ENCODE results near the gene YARS1. TPM values are rescaled to one million over a fixed set of nuclear protein-coding genes. Genes with fewer than 3 reads are reported as not detected.

Gene YARS1
- total RNA-seq, 1 experiment from 2014 or later, result 180 TPM

DNA sequence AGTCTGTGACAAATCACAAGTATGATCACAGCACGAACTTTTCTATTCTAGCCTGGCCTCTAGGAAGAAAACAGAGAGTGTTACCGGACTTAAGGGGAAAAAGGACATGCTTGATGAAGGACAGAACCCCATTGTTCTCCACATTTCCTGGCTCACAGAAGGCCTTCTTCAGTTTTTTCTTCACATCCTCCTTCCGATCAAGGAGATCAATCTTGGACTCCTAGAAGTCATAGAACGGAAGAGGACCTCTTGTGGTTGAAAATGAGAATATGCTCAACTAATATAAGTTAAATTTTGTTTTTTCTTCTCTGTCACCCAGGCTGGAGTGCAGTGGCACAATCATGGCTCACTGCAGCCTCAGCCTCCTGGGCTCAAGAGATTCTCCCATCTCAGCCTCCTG, 30.3 kb downstream of the YARS1 start:
- no peak overlapping the region for H3K4me2 ChIP-seq
- intact Hi-C loops (cut with micrococcal nuclease; ENCODE audit: unreplicated experiment), result no loop called here
- no peaks in the 10 kb centered on the region for H3K9me2 ChIP-seq (ENCODE audit: insufficient read depth)
- peaks cover 84% of the 10 kb centered on the region for H3F3A ChIP-seq (ENCODE audit: insufficient read depth, low read depth)
- peaks cover 60% of the 10 kb centered on the region for H3K79me2 ChIP-seq (ENCODE audit: low read depth)
- H2AFZ ChIP-seq, result no peak overlapping the region
- peaks cover 77% of the 10 kb centered on the region for H3K36me3 ChIP-seq (ENCODE audit: low read depth)
- H3K4me1 ChIP-seq (replicated peaks; ENCODE audit: insufficient read depth), result peaks cover 54% of the 10 kb centered on the region
- CTCF ChIA-PET, result no interaction called here
- TF ChIP-seq, protein P1, sequence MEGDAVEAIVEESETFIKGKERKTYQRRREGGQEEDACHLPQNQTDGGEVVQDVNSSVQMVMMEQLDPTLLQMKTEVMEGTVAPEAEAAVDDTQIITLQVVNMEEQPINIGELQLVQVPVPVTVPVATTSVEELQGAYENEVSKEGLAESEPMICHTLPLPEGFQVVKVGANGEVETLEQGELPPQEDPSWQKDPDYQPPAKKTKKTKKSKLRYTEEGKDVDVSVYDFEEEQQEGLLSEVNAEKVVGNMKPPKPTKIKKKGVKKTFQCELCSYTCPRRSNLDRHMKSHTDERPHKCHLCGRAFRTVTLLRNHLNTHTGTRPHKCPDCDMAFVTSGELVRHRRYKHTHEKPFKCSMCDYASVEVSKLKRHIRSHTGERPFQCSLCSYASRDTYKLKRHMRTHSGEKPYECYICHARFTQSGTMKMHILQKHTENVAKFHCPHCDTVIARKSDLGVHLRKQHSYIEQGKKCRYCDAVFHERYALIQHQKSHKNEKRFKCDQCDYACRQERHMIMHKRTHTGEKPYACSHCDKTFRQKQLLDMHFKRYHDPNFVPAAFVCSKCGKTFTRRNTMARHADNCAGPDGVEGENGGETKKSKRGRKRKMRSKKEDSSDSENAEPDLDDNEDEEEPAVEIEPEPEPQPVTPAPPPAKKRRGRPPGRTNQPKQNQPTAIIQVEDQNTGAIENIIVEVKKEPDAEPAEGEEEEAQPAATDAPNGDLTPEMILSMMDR (conservative IDR thresholded peaks at IDR 0.05), result peak; percentile 46
- TF ChIP-seq EZH2 (IDR thresholded peaks at IDR 0.05; ENCODE audit: low read depth), result no peak
- no peak overlapping the region for H3K4me3 ChIP-seq
- BruUV-seq (replicated peaks), result no TSS peak
- no peak overlapping the region for H3K27ac ChIP-seq
- no peaks in the 10 kb centered on the region for H3K9me3 ChIP-seq (ENCODE audit: insufficient read depth, low read depth)
- POLR2A ChIA-PET (ENCODE audit: unreplicated experiment), result no interaction called here
- 0 out of 2 replicates have a peak, but pooled peaks cover 4% of the 10 kb centered on the region for H4K20me1 ChIP-seq (ENCODE audit: insufficient read depth)
- DNase-seq, result no peak
- H3K27me3 ChIP-seq (ENCODE audit: insufficient read depth, low read depth), result no peaks in the 10 kb centered on the region

DNA sequence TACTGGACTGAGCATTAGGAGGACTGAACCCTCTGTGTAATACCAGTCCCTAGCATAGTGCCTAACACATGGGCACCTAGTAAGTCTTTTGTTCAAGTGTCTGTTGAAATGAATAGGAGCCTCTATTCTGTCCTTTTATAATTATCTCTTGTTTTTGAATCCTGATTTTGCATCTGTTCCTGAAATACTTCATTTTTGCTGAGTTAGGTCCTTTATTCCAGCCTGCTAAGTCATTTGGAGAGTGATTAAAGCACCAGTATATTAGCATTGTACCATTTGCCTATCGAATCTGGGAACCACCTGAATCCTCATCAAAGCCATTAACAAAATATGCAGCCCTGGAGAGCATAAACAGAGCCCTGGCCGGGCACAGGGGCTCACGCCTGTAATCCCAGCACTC, 32.3 kb downstream of the YARS1 start:
- Histone ChIP-seq H3F3A (ENCODE audit: insufficient read depth, low read depth) (peaks cover 86% of the 10 kb centered on the region), H3K4me3 (no peak overlapping the region), H3K9me2 (ENCODE audit: insufficient read depth) (no peaks in the 10 kb centered on the region), H3K79me2 (ENCODE audit: low read depth) (peaks cover 45% of the 10 kb centered on the region), H3K36me3 (ENCODE audit: low read depth) (peaks cover 81% of the 10 kb centered on the region), H2AFZ (no peak overlapping the region), H3K27ac (no peak overlapping the region), H3K27me3 (ENCODE audit: insufficient read depth, low read depth) (no peaks in the 10 kb centered on the region), H3K4me1 (replicated peaks; ENCODE audit: insufficient read depth) (peaks cover 60% of the 10 kb centered on the region), H4K20me1 (ENCODE audit: insufficient read depth) (0 out of 2 replicates have a peak, but pooled peaks cover 4% of the 10 kb centered on the region), H3K9me3 (ENCODE audit: insufficient read depth, low read depth) (no peaks in the 10 kb centered on the region), H3K4me2 (no peak overlapping the region)
- POLR2A ChIA-PET (ENCODE audit: unreplicated experiment), result no interaction called here
- intact Hi-C loops (cut with micrococcal nuclease; ENCODE audit: unreplicated experiment), result no loop called here
- DNase-seq, result no peak
- no peak for TF ChIP-seq EZH2 (IDR thresholded peaks at IDR 0.05; ENCODE audit: low read depth)
- TF ChIP-seq, protein P1 (conservative IDR thresholded peaks at IDR 0.05), result no peak
- BruUV-seq (replicated peaks), result no TSS peak
- CTCF ChIA-PET, result no interaction called here

DNA sequence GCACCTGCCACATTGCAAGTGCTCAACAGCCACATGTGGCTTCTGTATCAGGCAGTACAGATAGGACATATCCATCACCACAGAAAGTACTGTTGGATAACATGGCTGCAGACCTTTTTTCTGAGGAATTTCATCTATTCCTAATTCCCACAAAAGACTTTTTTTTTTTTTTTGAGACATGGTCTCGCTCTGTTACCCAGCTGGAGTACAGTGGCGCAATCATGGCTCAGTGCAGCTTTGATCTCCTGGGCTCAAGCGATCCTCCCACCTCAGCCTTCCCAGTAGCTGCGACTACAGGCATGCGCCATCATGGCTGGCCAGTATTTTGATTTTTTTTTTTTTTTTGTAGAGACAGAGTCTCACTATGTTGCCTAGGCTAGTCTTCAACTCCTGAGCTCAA, 33.3 kb downstream of the YARS1 start:
- Histone ChIP-seq H2AFZ (no peak overlapping the region), H3K36me3 (ENCODE audit: low read depth) (peaks cover 83% of the 10 kb centered on the region), H3K4me2 (no peak overlapping the region), H3F3A (ENCODE audit: insufficient read depth, low read depth) (peaks cover 88% of the 10 kb centered on the region), H3K4me3 (no peak overlapping the region), H3K27me3 (ENCODE audit: insufficient read depth, low read depth) (no peaks in the 10 kb centered on the region), H3K79me2 (ENCODE audit: low read depth) (peaks cover 50% of the 10 kb centered on the region), H4K20me1 (ENCODE audit: insufficient read depth) (0 out of 2 replicates have a peak, but pooled peaks cover 4% of the 10 kb centered on the region), H3K27ac (peak overlapping the region; percentile 78), H3K4me1 (replicated peaks; ENCODE audit: insufficient read depth) (peaks cover 57% of the 10 kb centered on the region), H3K9me3 (ENCODE audit: insufficient read depth, low read depth) (no peaks in the 10 kb centered on the region), H3K9me2 (ENCODE audit: insufficient read depth) (no peaks in the 10 kb centered on the region)
- POLR2A ChIA-PET (ENCODE audit: unreplicated experiment), result interaction anchor here (0.7 kb wide), 1 partner anchor 10 kb away, joined by 5 read pairs; no protein-coding TSS in a partner anchor
- TF ChIP-seq, protein P1 (conservative IDR thresholded peaks at IDR 0.05), result no peak
- TF ChIP-seq EZH2 (IDR thresholded peaks at IDR 0.05; ENCODE audit: low read depth), result no peak
- DNase-seq, result no peak
- no TSS peak for BruUV-seq (replicated peaks)
- intact Hi-C loops (cut with micrococcal nuclease; ENCODE audit: unreplicated experiment), result no loop called here
- CTCF ChIA-PET, result interaction anchor here (0.6 to 0.7 kb wide), 3 partner anchors 13 to 220 kb away, joined by 3 to 4 read pairs (median 3); no protein-coding TSS in a partner anchor

Data from PC-9 (cell line).